HUES64 (cell line): ENCODE measurements around the gene FGFBP2.
"Not testable (repeated sequence)": the region's sequence is repeated elsewhere in the genome, so short reads cannot be mapped to it uniquely, and the experiment has no call there.

Source experiments
- H3K27ac ChIP-seq: 2 replicates; pipeline ENCODE4 v1.7.0; 2013; ENCODE audit warnings: low read depth, low read length, inconsistent platforms
- H3K27me3 ChIP-seq: 2 replicates; pipeline ENCODE4 v1.6.1; 2013; ENCODE audit warnings: mild to moderate bottlenecking, low read length; ENCODE audit not compliant: insufficient read depth
- H3K36me3 ChIP-seq: 2 replicates; pipeline ENCODE4 v1.6.1; 2013; ENCODE audit warnings: mild to moderate bottlenecking, low read length; ENCODE audit not compliant: insufficient read depth
- H3K4me1 ChIP-seq: 2 replicates; pipeline ENCODE4 v1.6.1; 2013; ENCODE audit warnings: mild to moderate bottlenecking, low read length, moderate library complexity; ENCODE audit not compliant: insufficient read depth
- H3K4me3 ChIP-seq: 2 replicates; pipeline ENCODE4 v1.5.1; 2013; ENCODE audit warnings: mild to moderate bottlenecking, low read length, moderate library complexity
- H3K9ac ChIP-seq: 2 replicates; pipeline ENCODE4 v1.6.1; 2013; ENCODE audit warnings: mild to moderate bottlenecking, low read depth, low read length
- H3K9me3 ChIP-seq: 2 replicates; pipeline ENCODE4 v1.6.1; 2013; ENCODE audit warnings: low read depth, low read length; ENCODE audit not compliant: insufficient read depth
- WGBS: fragments of 150-250, 120-280 bp; methylation state at CpG from one replicate; pipeline ENCODE4 v1.1.7; 2013; ENCODE audit warnings: missing lambda C conversion rate; 5-methylcytosine and 5-hydroxymethylcytosine counted together

Gene FGFBP2

GRCh38 chr4:15926486-15926885, 36.5 kb downstream of the FGFBP2 start:
- Histone ChIP-seq H3K9ac (no peak overlapping the region), H3K27me3 (no peaks in the 10 kb centered on the region), H3K4me3 (no peak overlapping the region), H3K9me3 (no peaks in the 10 kb centered on the region), H3K4me1 (no peaks in the 10 kb centered on the region), H3K27ac (no peak overlapping the region), H3K36me3 (no peaks in the 10 kb centered on the region)
- whole genome bisulfite sequencing = 89% methylated on average over 7 of the region's 7 CpGs

DNA sequence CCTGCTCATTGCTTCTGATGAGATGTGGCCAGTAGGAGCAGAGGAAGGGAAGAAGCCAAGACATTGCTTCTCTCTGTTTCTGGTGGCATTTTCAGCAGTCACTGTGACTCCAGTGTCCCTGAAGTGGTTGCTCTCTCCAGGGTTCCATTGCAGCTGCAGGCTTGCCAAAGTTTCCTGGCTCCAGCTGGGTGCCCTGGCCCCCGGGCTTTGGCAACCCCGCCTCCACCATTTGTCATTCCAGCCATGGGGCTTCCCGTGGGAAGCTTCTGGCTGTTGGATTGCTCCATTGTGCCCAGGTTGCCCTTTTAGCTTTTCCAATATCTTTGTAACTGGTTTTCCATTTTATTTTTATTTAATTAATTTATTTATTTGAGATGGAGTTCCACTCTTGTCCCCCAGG, 37.1 kb downstream of the FGFBP2 start:
- H3K27me3 ChIP-seq = no peaks in the 10 kb centered on the region
- no peak overlapping the region for H3K27ac ChIP-seq
- 79% methylated on average over 3 of the region's 3 CpGs for WGBS
- no peaks in the 10 kb centered on the region for H3K4me1 ChIP-seq
- H3K4me3 ChIP-seq = no peak overlapping the region
- H3K36me3 ChIP-seq = no peaks in the 10 kb centered on the region
- H3K9ac ChIP-seq = no peak overlapping the region
- H3K9me3 ChIP-seq = no peaks in the 10 kb centered on the region

DNA sequence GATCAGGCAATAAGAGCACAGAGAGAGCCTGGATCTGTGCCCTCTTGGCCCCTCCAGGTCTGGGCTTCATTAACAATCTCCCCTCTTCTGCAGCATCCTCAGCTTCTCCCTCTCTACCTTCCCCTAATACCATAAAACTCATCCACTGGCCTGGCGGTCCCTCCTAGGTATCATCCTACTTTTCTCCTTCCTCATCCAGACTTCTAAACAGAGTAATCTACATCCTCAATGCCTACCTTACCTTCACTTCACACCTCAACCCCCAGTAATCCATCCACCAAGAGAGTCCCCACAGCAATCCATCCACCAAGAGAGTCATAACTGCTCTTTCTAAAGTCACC, 41.4 kb downstream of the FGFBP2 start:
- H3K9ac ChIP-seq = no peak overlapping the region
- WGBS = 86% methylated on average over 1 of the region's 1 CpG
- H3K36me3 ChIP-seq = no peaks in the 10 kb centered on the region
- no peaks in the 10 kb centered on the region for H3K27me3 ChIP-seq
- no peak overlapping the region for H3K27ac ChIP-seq
- no peak overlapping the region for H3K4me3 ChIP-seq
- no peaks in the 10 kb centered on the region for H3K4me1 ChIP-seq
- H3K9me3 ChIP-seq = 0 out of 2 replicates have a peak, but pooled peaks cover 3% of the 10 kb centered on the region

- H3K27me3 ChIP-seq = no peaks in the 10 kb centered on the region
- H3K27ac ChIP-seq = no peak overlapping the region
- H3K4me3 ChIP-seq = no peak overlapping the region
- no peaks in the 10 kb centered on the region for H3K4me1 ChIP-seq
- 83% methylated on average over 3 of the region's 4 CpGs for WGBS
- no peak overlapping the region for H3K9ac ChIP-seq
- no peaks in the 10 kb centered on the region for H3K36me3 ChIP-seq
- 0 out of 2 replicates have a peak, but pooled peaks cover 4% of the 10 kb centered on the region for H3K9me3 ChIP-seq
These were observed 42.0 kb downstream of the FGFBP2 start for GRCh38 chr4:15920723-15921591.

DNA sequence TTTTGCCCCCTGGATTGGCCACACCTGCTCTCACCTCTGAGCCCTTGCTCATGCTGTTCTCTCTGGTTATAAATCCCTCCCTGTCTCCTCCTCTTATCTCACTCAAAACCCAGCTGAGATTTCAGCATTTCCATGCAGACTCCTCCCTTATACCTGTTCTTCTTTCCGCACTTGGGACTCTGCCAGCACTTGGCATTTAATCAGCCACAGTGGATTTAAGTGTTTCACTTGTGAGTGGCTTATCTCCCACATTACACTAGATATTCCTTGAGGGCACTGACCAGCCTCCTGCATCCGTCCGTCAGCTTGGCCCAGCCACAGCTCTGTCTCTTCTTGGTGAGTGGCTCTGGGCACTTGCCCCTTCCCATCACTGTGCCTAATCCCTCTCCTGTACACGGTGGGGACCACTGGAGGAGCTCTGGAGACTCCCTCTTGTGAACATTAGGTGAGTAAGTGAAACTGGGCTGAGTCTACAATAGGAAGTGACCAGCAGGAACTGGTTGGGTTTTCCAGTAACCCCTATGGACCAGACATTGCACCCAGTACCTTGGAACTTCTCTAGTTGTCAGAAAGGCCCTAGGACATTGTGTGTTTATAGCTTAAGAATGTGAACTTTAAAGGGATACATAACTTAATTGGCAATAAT, 44.4 kb downstream of the FGFBP2 start:
- Histone ChIP-seq H3K36me3 (no peaks in the 10 kb centered on the region), H3K4me1 (no peaks in the 10 kb centered on the region), H3K4me3 (no peak overlapping the region), H3K9me3 (0 out of 2 replicates have a peak, but pooled peaks cover 4% of the 10 kb centered on the region), H3K27me3 (no peaks in the 10 kb centered on the region), H3K9ac (no peak overlapping the region), H3K27ac (no peak overlapping the region)
- WGBS = 89% methylated on average over 4 of the region's 4 CpGs

DNA sequence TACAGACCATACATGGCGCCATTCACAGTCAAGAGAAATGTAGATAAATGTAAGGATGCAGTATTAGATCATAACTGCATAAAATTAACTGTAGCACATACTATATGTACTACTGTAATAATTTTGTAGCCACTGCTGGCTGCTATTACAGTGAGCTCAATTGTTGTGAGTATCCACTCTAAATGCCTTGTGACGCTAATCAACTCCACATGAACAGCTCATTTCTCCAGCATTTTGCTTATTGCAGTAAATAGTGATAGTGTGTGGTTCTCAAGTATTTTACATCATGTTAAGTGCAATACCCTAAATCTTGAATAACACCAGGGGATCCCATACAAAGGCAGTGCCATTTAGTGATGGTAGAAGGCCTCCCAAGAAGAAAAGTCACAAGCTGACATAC, 45.7 kb downstream of the FGFBP2 start:
- no peaks in the 10 kb centered on the region for H3K4me1 ChIP-seq
- no peaks in the 10 kb centered on the region for H3K36me3 ChIP-seq
- no peaks in the 10 kb centered on the region for H3K27me3 ChIP-seq
- no peak overlapping the region for H3K4me3 ChIP-seq
- 0 out of 2 replicates have a peak, but pooled peaks cover 4% of the 10 kb centered on the region for H3K9me3 ChIP-seq
- no CpG with 5 or more reads among the region's 2 CpGs for WGBS
- no peak overlapping the region for H3K9ac ChIP-seq
- H3K27ac ChIP-seq = no peak overlapping the region

DNA sequence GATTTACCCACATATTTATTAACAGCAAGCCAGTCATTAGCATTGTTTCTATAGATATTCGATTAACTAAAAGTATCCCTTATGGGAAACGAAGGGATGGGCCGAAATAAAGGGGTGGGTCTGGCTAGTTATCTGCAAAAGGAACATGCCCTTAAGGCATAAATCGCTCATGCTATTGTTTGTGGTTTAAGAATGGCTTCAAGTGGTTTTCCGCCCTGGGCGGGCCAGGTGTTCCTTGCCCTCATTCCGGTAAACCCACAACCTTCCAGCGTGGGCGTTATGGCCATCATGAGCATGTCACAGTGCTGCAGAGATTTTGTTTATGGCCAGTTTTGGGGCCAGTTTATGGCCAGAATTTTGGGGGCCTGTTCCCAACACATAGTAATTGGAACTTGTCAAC, 46.6 kb downstream of the FGFBP2 start:
- WGBS = 96% methylated on average over 9 of the region's 9 CpGs
- H3K4me3 ChIP-seq, H3K9me3 ChIP-seq, H3K27me3 ChIP-seq, H3K4me1 ChIP-seq, H3K27ac ChIP-seq, H3K9ac ChIP-seq, H3K36me3 ChIP-seq: not testable (repeated sequence)

DNA sequence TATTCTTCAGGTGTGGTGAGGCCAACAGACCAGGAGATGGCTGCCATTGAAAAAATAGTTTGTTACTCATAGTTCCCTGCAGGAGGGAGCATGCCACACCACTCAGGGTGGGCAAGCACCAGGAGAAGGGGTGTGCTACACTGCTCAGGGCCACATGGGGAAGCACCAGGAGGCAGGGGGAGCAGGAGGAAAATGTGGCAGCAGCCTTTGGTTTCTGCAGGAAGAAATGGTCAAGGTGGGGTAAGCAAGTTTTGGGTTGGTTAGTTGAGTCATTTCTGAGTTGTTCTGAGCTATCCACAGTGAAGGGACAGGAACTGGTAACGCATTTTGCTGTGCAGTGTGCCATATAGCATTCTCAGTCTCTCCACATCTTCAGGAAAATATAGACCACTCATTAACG, 48.2 kb downstream of the FGFBP2 start:
- 100% methylated on average over 2 of the region's 2 CpGs for WGBS

DNA sequence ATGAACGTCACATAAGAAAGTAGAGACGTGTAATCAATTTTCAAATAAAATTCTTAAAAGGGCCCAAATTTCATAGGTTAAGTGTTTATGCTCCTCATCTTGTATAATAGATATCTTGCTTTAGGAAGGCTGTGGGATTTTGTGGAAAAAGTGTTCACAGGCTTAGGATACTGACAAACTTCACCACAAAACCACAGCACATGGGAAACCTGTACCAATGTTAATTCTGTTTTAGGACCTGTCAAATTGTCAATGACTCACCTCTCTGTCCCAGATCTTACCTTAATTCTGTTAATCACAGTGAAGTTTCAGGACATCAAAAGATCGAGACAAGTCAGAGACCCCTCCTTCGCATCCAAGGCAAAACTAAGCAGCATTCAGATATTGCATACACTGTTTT, 48.7 kb downstream of the FGFBP2 start:
- Histone ChIP-seq H3K4me1 (no peaks in the 10 kb centered on the region), H3K27me3 (no peaks in the 10 kb centered on the region)

More for the DNA sequence above, 48.2 kb downstream of the FGFBP2 start:
- no peak overlapping the region for H3K9ac ChIP-seq
- 0 out of 2 replicates have a peak, but pooled peaks cover 4% of the 10 kb centered on the region for H3K9me3 ChIP-seq
- no peaks in the 10 kb centered on the region for H3K4me1 ChIP-seq
- no peaks in the 10 kb centered on the region for H3K36me3 ChIP-seq
- no peak overlapping the region for H3K4me3 ChIP-seq
- H3K27me3 ChIP-seq = no peaks in the 10 kb centered on the region
- H3K27ac ChIP-seq = no peak overlapping the region

GRCh38 chr4:15913631-15913970, 49.4 kb downstream of the FGFBP2 start:
- H3K9ac ChIP-seq = no peak overlapping the region
- H3K36me3 ChIP-seq = no peaks in the 10 kb centered on the region
- no peaks in the 10 kb centered on the region for H3K4me1 ChIP-seq
- no peaks in the 10 kb centered on the region for H3K27me3 ChIP-seq
- H3K4me3 ChIP-seq = no peak overlapping the region
- no peak overlapping the region for H3K27ac ChIP-seq
- 0 out of 2 replicates have a peak, but pooled peaks cover 4% of the 10 kb centered on the region for H3K9me3 ChIP-seq
- WGBS = 78% methylated on average over 2 of the region's 2 CpGs

More for the DNA sequence above, 48.7 kb downstream of the FGFBP2 start:
- Histone ChIP-seq H3K9me3 (0 out of 2 replicates have a peak, but pooled peaks cover 4% of the 10 kb centered on the region), H3K27ac (no peak overlapping the region), H3K4me3 (no peak overlapping the region), H3K9ac (no peak overlapping the region), H3K36me3 (no peaks in the 10 kb centered on the region)
- 97% methylated on average over 4 of the region's 4 CpGs for WGBS

- H3K27ac ChIP-seq = no peak overlapping the region
- no peak overlapping the region for H3K9ac ChIP-seq
- no peaks in the 10 kb centered on the region for H3K36me3 ChIP-seq
- H3K9me3 ChIP-seq = 0 out of 2 replicates have a peak, but pooled peaks cover 4% of the 10 kb centered on the region
- no peaks in the 10 kb centered on the region for H3K4me1 ChIP-seq
- H3K4me3 ChIP-seq = no peak overlapping the region
- 82% methylated on average over 8 of the region's 8 CpGs for WGBS
- no peaks in the 10 kb centered on the region for H3K27me3 ChIP-seq
These were observed 49.9 kb downstream of the FGFBP2 start for GRCh38 chr4:15912961-15913630.
